HG03280 (cell line): ENCODE results near the gene MYO7B.

Experiments
- ATAC-seq: cut with Tn5 transposase; IDR thresholded peaks from one replicate; pipeline ENCODE4 v1.9.1; 2021; ENCODE audit warnings: mild to moderate bottlenecking, moderate library complexity; ENCODE audit not compliant: unreplicated experiment

MYO7B gene

GRCh38 chr2:127607399-127607908 lies 72.0 kb downstream of the MYO7B start:
- ATAC-seq = no peak

DNA sequence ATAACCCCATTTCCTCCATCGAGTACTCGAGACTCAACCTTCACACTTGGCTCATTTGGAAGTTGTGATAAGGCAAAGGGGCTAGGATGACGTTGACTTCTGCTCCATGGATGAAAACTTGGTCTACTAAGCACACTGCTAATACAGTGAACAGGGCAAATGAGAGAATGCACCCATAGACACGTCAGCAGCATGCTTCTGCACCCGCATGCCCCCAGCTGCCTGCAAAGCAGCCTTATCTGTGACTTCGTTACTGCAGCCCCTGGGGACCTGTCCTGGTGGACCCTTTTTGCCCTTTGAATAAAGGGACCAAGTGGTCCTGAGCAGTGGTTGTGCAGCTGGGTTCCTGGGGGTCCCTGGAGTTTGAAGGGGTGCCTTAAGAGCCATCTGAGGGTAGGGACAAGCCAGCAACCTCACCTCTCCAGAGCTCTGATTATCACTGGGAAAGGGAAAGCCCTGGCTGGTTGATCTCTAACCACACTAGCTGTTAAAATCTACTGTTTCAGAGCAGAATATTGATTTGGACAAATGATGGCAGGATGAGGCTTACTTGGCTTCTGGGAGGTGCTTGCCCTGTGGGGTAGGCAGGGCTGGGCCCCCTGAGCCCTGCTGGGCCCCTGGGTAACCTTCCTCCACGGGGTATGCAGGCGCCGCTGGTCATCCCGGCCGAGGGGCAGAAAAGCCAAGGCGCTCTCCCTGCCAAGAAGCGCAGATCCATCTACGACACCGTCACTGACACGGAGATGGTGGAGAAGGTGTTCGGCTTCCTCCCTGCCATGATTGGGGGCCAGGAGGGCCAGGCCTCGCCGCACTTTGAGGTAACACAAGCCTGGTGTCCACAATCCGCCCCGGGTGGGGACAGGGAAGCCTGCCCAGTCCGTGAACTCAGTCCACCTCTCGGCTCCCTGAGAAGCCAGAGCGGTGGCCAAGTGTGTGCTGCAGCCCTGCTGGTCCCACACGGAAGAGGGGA lies 72.9 kb downstream of the MYO7B start:
- ATAC-seq = no peak

GRCh38 chr2:127609031-127609751 lies 73.7 kb downstream of the MYO7B start:
- ATAC-seq = no peak

- ATAC-seq = no peak
Observed at GRCh38 chr2:127609818-127610217, 74.3 kb downstream of the MYO7B start.

DNA sequence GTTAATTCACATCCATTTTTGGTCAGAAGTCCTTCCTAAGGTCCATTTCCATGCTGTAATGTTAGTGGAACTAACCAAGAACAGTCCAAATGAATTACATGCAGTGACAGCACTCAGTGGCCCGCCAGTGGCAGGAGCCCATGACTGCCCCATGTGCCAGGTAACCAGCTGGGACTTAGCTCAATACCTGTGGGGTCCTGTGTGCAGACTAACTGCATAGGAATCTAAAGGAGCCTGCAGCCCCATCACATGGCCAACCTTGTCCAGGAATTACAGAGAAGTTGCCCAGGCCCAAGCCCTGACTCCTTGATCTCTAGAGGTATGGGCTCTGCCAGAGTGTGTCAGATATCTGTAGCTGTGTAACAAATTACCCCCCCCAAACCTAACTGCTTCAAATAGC lies 75.1 kb downstream of the MYO7B start:
- ATAC-seq = no peak

DNA sequence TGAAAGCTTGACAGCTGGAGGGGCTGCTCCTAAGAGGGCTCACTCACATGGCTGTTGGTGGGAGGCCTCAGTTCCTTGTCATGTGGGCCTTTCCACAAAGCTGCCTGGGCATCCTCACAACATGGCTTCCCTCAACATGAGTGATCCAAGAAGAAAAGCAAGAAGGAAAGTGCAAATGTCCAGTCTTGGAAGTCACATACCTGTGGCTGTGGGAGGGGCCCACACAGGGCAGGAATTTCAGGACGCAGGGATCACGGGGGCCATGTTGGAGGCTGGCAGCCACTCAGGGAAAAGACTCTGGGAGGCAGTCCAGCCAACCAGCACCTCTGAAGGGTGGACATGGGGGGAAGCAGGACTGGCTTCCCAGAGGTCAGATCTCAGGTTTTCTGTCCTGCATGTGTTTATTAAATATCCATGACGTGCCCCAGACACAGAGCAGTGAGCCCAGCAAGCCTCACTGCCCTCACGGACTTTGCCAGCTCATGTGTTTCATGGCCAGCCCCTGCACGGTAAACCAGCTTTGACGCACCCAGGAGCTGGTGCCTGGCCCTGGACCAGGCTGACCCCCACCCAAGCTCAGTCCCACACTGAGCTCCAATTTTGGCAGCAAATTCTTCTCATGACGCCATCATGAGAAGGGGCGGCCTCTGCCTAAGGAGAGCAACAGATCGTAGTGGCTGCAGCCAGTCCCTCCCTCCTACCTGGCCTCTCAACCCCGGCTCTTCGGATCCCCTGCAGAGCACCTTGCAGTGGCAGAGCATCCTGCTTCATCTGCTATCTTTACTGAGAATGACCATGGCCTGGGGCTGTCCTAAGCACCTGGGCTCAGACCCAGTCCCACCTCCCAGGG lies 75.8 kb downstream of the MYO7B start:
- no peak for ATAC-seq

DNA sequence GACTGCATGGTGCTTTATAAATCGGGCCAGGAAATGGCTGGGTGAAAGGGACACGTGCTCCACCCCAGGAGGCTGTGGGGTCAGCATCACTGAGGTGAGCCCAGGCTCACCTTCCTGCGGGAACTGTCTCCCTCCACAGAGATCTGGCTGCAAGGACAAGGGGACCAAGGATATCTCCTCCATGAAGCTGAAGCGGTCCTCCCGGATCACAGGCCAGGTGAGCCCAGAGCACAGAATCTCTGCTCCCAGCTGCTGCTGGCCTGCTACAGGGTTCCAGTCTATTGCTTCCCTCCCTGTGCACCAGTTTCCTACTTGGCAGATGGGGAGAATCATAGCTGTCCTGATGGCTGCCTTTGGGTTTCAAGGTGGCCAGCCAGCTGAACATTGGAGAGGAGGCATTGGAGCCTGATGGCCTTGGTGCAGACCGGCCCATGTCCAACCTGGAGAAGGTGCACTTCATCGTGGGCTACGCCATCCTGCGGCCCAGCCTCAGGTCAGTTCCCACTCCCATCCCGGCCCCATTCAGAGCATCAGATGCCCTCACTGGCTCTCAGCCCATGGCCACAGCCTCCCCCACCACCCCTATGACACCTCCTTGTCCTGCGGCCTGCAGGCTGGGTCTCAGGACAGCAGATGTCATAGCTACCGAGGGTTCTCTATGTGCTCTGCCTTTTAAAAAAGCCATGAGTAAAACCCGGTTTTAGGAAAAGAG lies 76.8 kb downstream of the MYO7B start:
- no peak for ATAC-seq

GRCh38 chr2:127614246-127614645 lies 78.8 kb downstream of the MYO7B start:
- no peak for ATAC-seq

- ATAC-seq = no peak
Observed at GRCh38 chr2:127614731-127615130, 79.2 kb downstream of the MYO7B start.

- no peak for ATAC-seq
Observed at GRCh38 chr2:127615511-127616166, 80.2 kb downstream of the MYO7B start.

- no peak for ATAC-seq
Observed at GRCh38 chr2:127618551-127619202, 83.2 kb downstream of the MYO7B start.

- no peak for ATAC-seq
Observed at GRCh38 chr2:127619203-127619590, 83.7 kb downstream of the MYO7B start.

DNA sequence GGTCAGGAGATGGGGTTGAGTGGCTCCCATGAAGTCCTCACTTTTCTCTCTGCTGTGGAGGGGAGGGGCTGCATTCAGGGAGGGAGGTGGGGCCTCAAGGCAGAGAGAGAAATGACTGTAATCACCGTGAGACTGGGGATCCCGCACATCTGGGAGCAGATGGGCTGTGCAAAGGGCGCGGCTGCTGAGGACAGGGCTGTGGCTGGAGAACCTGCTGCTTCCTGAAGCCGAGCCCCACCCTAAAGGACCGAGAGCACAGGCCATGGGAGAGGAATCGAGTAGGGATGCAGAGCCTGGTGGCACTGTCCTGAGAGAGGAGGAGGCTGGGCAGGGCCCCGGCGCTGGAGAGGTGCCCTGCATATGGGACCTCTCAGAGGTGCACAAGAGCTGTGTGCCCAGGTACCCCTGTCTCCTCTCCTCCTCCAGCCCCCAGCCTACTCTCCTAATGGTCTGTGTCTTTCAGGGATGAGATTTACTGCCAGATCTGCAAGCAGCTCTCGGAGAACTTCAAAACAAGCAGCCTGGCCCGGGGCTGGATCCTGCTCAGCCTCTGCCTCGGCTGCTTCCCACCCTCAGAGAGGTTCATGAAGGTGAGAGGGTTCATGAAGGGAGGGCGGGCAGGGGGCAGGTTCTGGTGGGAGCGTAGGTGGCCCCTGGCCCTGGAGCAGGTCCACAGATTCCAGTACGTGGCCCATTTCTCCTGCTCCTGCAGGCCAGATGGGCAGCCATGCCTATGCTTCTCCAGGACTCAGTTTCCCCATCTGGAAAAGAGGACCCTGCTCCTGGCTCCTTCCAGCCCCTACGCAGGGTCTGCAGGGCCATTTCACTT lies 84.6 kb downstream of the MYO7B start:
- no peak for ATAC-seq

DNA sequence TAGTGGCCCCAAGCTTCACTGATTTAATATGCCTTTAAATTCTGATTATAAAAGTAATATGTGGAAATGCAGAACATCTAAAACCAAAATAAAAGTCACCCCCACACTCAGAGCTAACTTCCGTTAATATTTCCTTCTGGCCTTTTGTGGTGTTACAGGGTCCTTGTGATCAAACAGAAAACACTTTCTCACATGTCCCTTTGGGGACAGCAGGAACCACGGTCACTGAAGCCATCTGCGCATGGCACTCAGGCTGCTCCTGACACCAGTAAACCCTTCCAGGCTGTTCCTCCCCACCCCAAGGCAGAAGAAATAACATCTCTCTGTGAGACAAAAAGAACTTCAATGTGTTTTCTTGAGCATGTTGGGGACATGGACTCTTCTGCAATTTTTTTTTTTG lies 85.4 kb downstream of the MYO7B start:
- ATAC-seq = no peak

DNA sequence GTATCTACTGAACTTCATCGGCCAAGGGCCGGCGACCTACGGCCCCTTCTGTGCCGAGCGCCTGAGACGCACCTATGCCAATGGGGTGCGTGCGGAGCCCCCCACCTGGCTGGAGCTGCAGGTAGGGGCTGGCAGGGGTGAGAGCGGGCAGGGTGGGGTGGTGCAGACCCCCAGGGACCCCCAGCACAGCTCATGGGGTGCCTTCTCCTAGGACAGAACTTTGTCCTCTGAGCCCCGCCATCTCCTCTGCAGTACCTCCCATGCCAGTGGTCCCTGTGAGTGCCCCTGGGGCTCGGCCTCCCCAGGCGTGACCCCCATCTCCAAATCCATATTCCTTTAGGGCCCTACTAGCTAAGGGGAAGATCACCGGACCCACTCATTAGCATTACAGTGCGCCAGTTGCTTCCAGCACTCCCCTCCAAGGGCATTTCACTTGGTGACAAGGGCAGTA lies 86.5 kb downstream of the MYO7B start:
- no peak for ATAC-seq

GRCh38 chr2:127622561-127623387 lies 87.3 kb downstream of the MYO7B start:
- ATAC-seq = no peak
